Activated T-cell treated with anti-CD3 and anti-CD28 coated beads, Interleukin-2, amount 50 U/mL, for 24 hours (primary cell): ENCODE data around the gene SMARCA2.

ENCODE experiments used
- DNase-seq: peaks from one replicate; pipeline ENCODE4 v3.0.0-alpha.2; 2020
- H3K27ac Mint-ChIP-seq: 2 replicates; pipeline ENCODE4 v1.8.0; 2020; ENCODE audit warnings: mild to moderate bottlenecking, mixed read lengths
- H3K27me3 Mint-ChIP-seq: 2 replicates; pipeline ENCODE4 v1.8.0; 2020; ENCODE audit warnings: mixed read lengths
- H3K36me3 Mint-ChIP-seq: 2 replicates; pipeline ENCODE4 v1.8.0; 2020; ENCODE audit warnings: low read depth, mixed read lengths
- H3K4me1 Mint-ChIP-seq: 2 replicates; pipeline ENCODE4 v1.8.0; 2020; ENCODE audit warnings: low read depth, mixed read lengths
- H3K4me3 Mint-ChIP-seq: 2 replicates; pipeline ENCODE4 v1.8.0; 2020; ENCODE audit warnings: mild to moderate bottlenecking, moderate library complexity, mixed read lengths
- H3K9me3 Mint-ChIP-seq: 2 replicates; pipeline ENCODE4 v1.8.0; 2020; ENCODE audit warnings: mixed read lengths

SMARCA2 gene

DNA sequence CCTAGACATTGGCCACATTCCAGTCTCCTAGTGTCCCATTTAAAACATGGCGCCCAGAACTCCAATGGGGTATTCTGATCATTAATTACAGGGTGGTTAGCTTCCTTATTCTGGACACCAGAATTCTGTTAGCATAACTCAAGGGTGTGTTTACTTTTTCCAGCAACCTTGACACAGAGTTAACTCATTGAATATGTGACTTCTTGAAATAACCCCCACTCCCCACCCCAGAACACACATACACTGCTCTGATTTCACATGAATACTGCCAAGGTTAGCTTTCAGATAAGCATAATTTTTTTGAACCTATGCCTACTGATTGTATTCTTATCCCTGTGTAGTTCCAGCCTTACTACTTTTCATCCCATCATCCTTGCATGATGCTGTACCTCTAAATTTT lies 151.1 kb downstream of the SMARCA2 start:
- Mint-ChIP-seq H3K27me3 (no peaks in the 10 kb centered on the region), H3K4me3 (no peak overlapping the region)

DNA sequence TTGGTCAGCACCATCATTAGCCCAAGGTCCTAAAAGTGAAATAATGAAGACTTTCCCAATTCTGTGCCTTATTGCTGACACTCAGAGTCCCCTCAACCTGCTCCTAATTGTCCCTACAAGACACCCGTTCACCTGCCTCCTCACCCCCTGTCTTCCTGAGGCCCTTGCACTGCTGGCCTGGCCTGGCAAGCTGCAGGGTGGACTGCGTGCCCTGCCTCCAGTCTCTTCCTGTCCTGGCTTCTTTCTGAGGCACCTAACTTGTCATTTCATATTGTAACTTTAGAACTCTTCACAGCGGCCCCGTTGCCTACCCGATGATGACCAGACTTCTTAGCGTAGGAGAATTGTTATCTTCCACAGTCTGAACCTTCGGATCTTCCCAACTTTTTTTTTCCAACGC lies 153.9 kb downstream of the SMARCA2 start:
- no peak overlapping the region for H3K4me3 Mint-ChIP-seq
- no peaks in the 10 kb centered on the region for H3K9me3 Mint-ChIP-seq
- H3K4me1 Mint-ChIP-seq: peaks cover 31% of the 10 kb centered on the region
- H3K27me3 Mint-ChIP-seq: no peaks in the 10 kb centered on the region
- no peak for DNase-seq
- no peak overlapping the region for H3K27ac Mint-ChIP-seq
- peaks cover 96% of the 10 kb centered on the region for H3K36me3 Mint-ChIP-seq

More for the DNA sequence above, 151.1 kb downstream of the SMARCA2 start:
- Mint-ChIP-seq H3K27ac (no peak overlapping the region), H3K36me3 (peaks cover 95% of the 10 kb centered on the region), H3K4me1 (peaks cover 32% of the 10 kb centered on the region), H3K9me3 (no peaks in the 10 kb centered on the region)
- no peak for DNase-seq

DNA sequence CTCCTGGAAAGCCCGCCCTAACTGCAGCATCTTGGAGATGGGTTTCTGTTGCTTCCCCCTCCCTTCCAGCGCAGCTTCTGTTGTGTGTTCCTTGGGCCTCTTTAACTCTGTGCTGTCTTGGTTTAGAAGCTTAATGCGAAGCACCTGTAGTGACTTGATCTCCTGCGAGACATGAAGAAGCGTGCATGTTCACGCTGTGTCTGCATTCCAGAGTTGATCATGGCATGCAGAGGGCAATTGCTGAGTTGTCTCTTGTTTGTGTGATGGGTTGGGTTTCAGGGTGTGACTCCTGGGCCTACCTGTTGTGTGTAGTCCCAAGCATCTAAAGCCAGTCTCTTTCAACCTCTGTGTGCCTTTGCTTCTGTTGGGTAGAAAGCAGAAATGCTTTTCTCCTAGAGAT lies 155.6 kb downstream of the SMARCA2 start:
- DNase-seq: no peak
- no peak overlapping the region for H3K27ac Mint-ChIP-seq
- no peaks in the 10 kb centered on the region for H3K9me3 Mint-ChIP-seq
- peaks cover 27% of the 10 kb centered on the region for H3K4me1 Mint-ChIP-seq
- peaks cover 90% of the 10 kb centered on the region for H3K36me3 Mint-ChIP-seq
- H3K4me3 Mint-ChIP-seq: no peak overlapping the region
- H3K27me3 Mint-ChIP-seq: no peaks in the 10 kb centered on the region

DNA sequence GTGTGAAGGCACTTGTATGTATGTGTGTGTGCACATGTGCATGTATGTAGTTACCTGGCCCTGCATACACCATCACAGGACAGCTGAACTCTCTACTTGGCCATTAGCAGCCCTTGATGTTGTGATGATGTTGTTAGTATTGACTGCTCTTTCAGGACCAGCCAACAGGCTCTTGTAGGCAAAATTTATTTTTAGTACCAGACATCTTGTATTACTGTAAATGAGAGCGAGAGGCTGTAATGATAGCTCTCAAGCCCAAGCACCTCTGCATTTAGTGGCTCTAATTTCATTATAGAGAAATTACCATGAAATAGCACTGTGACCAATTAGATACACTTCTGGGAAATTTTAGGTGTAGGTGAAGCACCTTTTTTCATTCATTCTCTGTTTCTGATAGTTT lies 158.0 kb downstream of the SMARCA2 start:
- H3K9me3 Mint-ChIP-seq: no peaks in the 10 kb centered on the region
- no peak overlapping the region for H3K4me3 Mint-ChIP-seq
- peaks cover 82% of the 10 kb centered on the region for H3K36me3 Mint-ChIP-seq
- no peaks in the 10 kb centered on the region for H3K27me3 Mint-ChIP-seq
- H3K27ac Mint-ChIP-seq: no peak overlapping the region
- DNase-seq: no peak
- peaks cover 17% of the 10 kb centered on the region for H3K4me1 Mint-ChIP-seq

DNA sequence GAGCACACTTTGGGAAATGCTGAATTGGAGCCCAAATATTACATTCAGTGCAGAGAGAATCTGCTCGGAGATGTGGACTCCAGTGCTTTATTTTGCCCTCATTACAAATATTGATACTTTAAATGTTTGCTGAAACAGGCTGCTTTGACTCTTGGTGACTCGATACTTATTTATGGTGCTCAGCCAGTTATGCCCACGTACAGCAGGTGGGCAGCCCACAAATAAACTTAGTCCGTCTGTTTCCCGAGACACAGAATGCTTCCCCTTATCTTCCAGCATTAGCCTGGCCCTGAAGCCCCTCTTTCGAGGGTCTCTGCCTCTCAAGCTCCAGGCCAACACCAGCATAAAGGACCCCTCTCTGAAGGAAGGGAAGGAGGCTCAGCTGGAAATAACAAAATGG lies 158.7 kb downstream of the SMARCA2 start:
- Mint-ChIP-seq H3K4me3 (no peak overlapping the region), H3K27me3 (no peaks in the 10 kb centered on the region)
- DNase-seq: no peak

DNA sequence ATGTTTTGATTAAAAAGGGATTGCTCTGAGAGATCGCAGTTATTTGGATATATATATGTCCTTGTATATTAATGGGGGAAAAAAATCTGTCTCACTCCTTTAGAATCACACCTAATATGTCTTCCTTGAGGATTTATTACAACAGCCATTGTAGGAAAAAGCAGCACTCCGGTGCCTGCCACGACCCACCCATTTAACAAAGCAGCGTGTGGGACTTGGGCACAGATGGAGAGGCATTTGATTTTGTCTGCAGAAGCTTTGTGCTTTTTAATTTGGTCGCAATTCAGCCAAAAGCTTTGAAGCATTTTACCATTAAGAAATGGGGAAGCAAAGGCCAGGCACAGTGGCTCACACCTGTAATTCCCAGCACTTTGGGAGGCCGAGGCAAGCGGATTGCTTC lies 159.2 kb downstream of the SMARCA2 start:
- H3K9me3 Mint-ChIP-seq: no peaks in the 10 kb centered on the region
- H3K36me3 Mint-ChIP-seq: peaks cover 74% of the 10 kb centered on the region
- peaks cover 17% of the 10 kb centered on the region for H3K4me1 Mint-ChIP-seq
- H3K27me3 Mint-ChIP-seq: no peaks in the 10 kb centered on the region
- no peak for DNase-seq
- no peak overlapping the region for H3K27ac Mint-ChIP-seq
- H3K4me3 Mint-ChIP-seq: no peak overlapping the region

More for the DNA sequence above, 158.7 kb downstream of the SMARCA2 start:
- Mint-ChIP-seq H3K4me1 (peaks cover 17% of the 10 kb centered on the region), H3K9me3 (no peaks in the 10 kb centered on the region), H3K36me3 (peaks cover 76% of the 10 kb centered on the region), H3K27ac (no peak overlapping the region)

DNA sequence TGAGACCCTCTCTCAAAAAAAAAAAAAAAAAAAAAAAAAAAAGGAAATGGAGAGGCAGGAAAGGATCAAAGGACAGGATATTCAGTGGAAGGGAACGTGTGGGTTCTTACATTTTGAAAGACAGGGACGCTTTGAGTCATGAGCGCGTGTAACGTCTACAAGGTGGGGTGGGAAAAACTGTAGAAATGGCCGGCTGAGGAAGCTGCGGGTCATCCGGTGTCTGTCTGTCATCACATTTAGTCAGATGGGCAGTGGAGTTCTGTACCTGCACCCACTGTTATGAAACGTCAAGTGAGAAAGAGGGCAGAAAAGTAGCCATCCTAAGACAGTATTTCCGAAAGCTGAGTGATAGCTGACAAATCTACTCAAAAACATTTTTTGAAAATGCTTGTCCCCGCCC lies 159.8 kb downstream of the SMARCA2 start:
- Mint-ChIP-seq H3K27me3 (no peaks in the 10 kb centered on the region), H3K4me3 (no peak overlapping the region), H3K9me3 (no peaks in the 10 kb centered on the region), H3K27ac (peak overlapping the region; percentile 50), H3K36me3 (peaks cover 68% of the 10 kb centered on the region), H3K4me1 (peaks cover 22% of the 10 kb centered on the region)
- no peak for DNase-seq

DNA sequence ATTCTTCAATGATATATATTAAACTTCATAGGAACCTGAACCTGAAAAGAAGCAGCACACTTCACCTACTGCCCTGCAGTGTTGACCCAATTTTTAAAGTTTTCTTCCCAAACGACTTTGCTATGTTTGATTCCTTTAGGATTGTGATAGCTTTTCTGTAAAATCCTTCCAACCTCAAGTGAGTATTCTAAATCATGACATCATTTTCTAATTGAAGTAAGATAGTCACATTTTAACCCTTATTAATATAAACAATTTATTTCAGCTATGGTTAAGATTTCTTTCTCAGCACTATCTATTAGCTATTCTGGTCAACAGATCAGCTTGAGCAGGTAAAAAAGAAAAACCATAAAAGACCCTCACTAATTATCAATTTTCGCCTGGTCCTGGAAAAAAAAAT lies 162.0 kb downstream of the SMARCA2 start:
- Mint-ChIP-seq H3K4me1 (peaks cover 21% of the 10 kb centered on the region), H3K4me3 (no peak overlapping the region), H3K36me3 (peaks cover 57% of the 10 kb centered on the region), H3K9me3 (no peaks in the 10 kb centered on the region), H3K27ac (no peak overlapping the region), H3K27me3 (no peaks in the 10 kb centered on the region)
- DNase-seq: no peak

DNA sequence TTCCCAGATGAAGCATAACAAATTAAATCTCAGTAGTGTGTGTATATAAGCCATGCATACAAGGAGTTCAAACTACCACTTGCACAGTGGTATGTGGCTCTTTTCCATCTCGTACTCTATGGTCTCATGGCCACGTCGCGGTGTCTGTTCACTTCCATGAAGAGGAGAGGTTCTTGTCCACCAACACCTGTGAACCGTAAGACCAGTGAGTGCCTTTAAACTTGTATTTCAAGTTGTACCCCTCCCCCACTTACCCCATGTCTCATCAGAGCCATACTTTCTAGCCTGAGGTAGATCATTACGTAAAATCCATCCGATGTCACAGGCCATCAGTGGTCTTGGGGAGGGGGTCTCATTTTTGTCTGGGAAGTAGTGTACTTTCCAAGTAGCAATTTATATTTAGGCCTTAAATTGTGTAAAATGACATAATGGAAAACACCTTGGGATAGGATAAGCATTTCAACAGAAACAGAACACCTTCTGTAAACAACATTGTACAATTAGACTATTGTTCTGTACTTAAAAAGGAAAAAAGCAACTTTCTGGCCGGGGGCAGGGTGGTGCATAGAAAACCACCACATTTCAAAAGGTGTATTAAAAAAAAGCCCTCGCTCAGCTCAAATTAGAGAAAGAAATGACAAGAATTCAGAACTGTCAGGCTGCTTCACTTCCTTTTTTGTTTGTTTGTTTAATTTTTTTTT lies 163.0 kb downstream of the SMARCA2 start:
- H3K27me3 Mint-ChIP-seq: no peaks in the 10 kb centered on the region
- no peak overlapping the region for H3K27ac Mint-ChIP-seq
- no peaks in the 10 kb centered on the region for H3K9me3 Mint-ChIP-seq
- peaks cover 58% of the 10 kb centered on the region for H3K36me3 Mint-ChIP-seq
- H3K4me3 Mint-ChIP-seq: no peak overlapping the region
- no peak for DNase-seq
- peaks cover 16% of the 10 kb centered on the region for H3K4me1 Mint-ChIP-seq

DNA sequence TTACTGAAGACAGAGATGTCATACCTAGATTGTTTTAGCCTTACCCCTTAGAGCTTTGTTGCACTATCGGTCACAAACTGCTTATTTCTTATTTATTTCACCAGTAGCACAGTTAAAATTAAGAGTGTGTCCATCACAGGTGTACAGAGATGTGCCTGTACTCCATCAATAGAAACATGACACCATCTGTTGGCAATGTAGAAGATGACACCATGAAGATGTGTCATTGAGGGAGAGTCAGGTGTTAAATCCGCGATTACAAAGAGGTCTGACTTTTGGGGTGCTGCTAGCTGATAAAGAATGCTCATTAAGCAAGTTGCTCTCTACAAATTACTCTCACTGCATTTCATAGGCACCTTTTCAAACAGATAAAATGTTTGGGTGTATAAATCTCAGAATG lies 164.4 kb downstream of the SMARCA2 start:
- peaks cover 10% of the 10 kb centered on the region for H3K4me1 Mint-ChIP-seq
- no peak overlapping the region for H3K4me3 Mint-ChIP-seq
- no peaks in the 10 kb centered on the region for H3K27me3 Mint-ChIP-seq
- H3K27ac Mint-ChIP-seq: no peak overlapping the region
- DNase-seq: no peak
- peaks cover 59% of the 10 kb centered on the region for H3K36me3 Mint-ChIP-seq
- H3K9me3 Mint-ChIP-seq: no peaks in the 10 kb centered on the region

DNA sequence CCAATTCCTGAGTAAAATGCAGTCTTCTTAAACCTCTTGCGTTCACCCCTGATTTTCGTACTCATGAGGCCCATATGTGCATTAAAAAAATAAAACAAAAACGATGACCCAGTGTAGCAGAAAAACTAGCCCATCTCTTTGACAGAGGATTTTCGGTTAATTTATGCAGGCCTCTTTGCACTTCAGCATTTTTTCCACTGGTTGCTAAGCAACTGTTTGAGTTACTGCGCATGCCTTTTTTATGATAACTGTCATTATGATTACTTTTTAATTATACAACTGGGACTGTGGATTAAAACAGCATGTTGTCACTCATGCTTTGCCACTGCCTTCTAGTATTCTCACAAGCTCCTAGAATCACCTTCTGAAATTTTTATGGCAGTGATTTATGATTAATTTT lies 165.0 kb downstream of the SMARCA2 start:
- Mint-ChIP-seq H3K4me1 (peaks cover 8% of the 10 kb centered on the region), H3K27me3 (no peaks in the 10 kb centered on the region), H3K9me3 (no peaks in the 10 kb centered on the region), H3K27ac (peak overlapping the region; percentile 50), H3K36me3 (peaks cover 62% of the 10 kb centered on the region), H3K4me3 (no peak overlapping the region)
- DNase-seq: no peak

DNA sequence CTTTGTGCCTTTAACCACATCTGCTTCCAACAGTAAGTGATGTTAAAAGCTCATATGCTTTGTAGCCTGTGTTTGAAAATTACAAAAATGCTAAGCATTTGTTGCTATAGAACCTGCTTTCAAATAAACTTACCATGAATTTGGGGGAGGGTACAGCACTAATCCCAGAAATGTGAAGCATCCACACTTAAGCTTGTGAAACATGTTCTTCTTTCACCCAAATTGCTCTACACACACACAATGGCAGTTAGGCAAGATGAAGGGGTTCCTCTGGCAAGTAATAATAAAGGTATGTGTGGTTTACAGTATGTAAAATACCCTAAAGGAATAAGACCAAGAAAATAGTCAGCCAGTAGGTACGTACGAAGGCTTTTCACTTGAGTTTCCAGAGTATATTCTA lies 165.6 kb downstream of the SMARCA2 start:
- Mint-ChIP-seq H3K4me3 (no peak overlapping the region), H3K4me1 (peaks cover 7% of the 10 kb centered on the region), H3K9me3 (no peaks in the 10 kb centered on the region), H3K36me3 (peaks cover 65% of the 10 kb centered on the region), H3K27me3 (no peaks in the 10 kb centered on the region), H3K27ac (peak overlapping the region; percentile 50)
- DNase-seq: no peak

DNA sequence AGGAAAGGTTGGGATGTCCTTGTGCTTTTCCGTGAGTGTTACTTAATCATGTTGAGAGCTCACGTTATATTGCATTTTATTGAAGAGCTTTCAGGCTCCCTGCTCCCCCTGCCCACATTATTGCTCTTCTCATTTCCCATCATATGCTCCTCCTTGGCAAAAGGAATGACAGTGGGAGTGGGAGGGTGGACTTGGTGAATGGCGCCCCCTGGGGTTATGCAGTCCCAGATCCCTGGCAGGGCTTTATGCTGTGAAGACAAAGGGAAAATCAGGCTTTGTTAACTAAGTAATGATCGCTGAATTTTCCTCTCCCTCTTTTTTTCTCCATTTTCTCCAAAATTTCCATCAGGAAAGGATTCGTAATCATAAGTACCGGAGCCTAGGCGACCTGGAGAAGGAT lies 166.6 kb downstream of the SMARCA2 start:
- H3K27ac Mint-ChIP-seq: no peak overlapping the region
- no peak for DNase-seq
- H3K36me3 Mint-ChIP-seq: peaks cover 69% of the 10 kb centered on the region

DNA sequence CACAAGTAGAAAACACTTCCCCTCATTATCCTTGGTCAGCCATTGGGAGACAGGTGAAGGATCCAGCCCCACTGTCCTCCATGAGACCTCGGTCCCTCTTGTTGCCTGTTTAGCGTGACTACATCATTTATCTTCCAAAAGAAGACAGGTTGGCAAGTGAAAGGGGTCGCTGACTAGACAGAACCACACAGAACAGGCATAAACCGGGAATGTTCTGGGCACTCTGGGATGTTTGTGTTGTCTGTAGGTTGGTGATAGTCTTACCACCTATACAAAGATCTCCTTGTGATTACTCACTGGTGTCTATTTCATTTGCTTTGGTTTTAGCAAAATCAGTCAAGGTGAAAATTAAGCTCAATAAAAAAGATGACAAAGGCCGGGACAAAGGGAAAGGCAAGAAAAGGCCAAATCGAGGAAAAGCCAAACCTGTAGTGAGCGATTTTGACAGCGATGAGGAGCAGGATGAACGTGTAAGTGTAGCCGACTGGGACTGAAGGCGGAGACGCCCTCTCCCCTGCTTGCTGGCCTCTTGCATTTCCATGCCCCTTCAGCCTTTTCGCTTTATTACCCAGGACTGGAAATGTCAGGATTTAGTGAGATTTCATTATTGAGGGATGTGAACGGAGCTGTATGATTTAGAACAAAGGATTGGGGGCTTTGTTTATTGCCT lies 175.9 kb downstream of the SMARCA2 start:
- Mint-ChIP-seq H3K27ac (peak overlapping the region; percentile 37), H3K4me1 (peaks cover 15% of the 10 kb centered on the region), H3K36me3 (peaks cover 90% of the 10 kb centered on the region), H3K27me3 (no peaks in the 10 kb centered on the region), H3K9me3 (no peaks in the 10 kb centered on the region), H3K4me3 (no peak overlapping the region)
- no peak for DNase-seq

More for the DNA sequence above, 166.6 kb downstream of the SMARCA2 start:
- Mint-ChIP-seq H3K9me3 (no peaks in the 10 kb centered on the region), H3K27me3 (no peaks in the 10 kb centered on the region), H3K4me1 (peaks cover 7% of the 10 kb centered on the region), H3K4me3 (no peak overlapping the region)

DNA sequence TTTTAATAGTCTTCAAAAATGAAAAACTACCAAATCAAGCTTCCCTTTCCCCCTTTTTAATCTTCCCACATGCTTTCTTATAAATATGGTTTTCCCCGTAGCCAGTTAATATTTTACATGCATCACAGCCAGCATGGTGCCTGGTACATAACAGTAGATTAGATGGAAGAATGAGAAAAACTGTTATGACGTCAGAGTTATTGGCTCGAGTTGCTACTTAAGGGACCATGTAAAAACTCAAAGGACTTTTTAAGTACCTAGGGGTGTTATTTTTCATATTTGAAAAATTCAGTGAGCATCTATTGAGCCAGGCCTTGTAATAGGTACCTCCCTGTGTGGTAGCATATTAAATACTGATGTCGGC lies 176.4 kb downstream of the SMARCA2 start:
- H3K9me3 Mint-ChIP-seq: no peaks in the 10 kb centered on the region
- peaks cover 90% of the 10 kb centered on the region for H3K36me3 Mint-ChIP-seq
- peak overlapping the region; percentile 84 for H3K27ac Mint-ChIP-seq
- H3K4me3 Mint-ChIP-seq: no peak overlapping the region
- no peaks in the 10 kb centered on the region for H3K27me3 Mint-ChIP-seq
- peaks cover 15% of the 10 kb centered on the region for H3K4me1 Mint-ChIP-seq
- no peak for DNase-seq
